ENCODE results near the gene KCNJ10.

The KCNJ10 gene

DNA sequence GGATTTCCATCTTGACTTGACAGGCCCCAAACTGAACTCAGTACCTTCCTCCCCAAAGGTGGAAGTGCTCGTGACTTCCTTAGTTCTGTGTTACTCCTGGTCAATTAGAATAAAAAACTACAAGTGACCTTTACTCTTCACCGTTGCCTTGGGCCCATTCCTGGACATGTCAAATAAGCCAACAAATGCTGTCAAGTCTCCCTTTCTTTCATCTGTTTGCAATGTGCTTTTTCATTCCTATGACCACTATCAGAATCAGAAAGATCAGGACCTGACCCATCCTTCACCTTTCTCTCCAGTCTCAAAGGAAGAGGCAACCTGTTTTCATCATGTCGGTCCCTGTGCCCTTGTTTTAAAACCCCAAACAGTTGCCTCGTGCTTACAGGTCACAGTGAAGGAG lies 4.9 kb upstream of the KCNJ10 start:
- no peak overlapping the region for H3K27ac Mint-ChIP-seq

GRCh38 chr1:160071289-160071688 lies 1.3 kb upstream of the KCNJ10 start:
- DNase-seq (no peak), ATAC-seq (replicated peaks) (no peak)
- no peaks in the 10 kb centered on the region for H3K9me3 Mint-ChIP-seq
- H3K27me3 Mint-ChIP-seq = peaks cover 56 to 95% of the 10 kb centered on the region in 2 donors
- no peak overlapping the region for H3K27ac Mint-ChIP-seq
- H3K4me1 Mint-ChIP-seq (ENCODE audit: low read depth in 2 of 2) = peaks cover 10 to 11% of the 10 kb centered on the region in 2 donors
- peaks cover 4% of the 10 kb centered on the region for H3K36me3 Mint-ChIP-seq (ENCODE audit: insufficient read depth)
- H3K4me3 Mint-ChIP-seq = no peak overlapping the region

More for the DNA sequence above, 4.9 kb upstream of the KCNJ10 start:
- H3K4me1 Mint-ChIP-seq (ENCODE audit: low read depth in 2 of 2) = peaks cover 6 to 8% of the 10 kb centered on the region in 2 donors
- no peak overlapping the region for H3K4me3 Mint-ChIP-seq
- ATAC-seq (replicated peaks) (no peak), DNase-seq (no peak)
- H3K9me3 Mint-ChIP-seq = no peaks in the 10 kb centered on the region
- H3K27me3 Mint-ChIP-seq = peaks cover 53 to 92% of the 10 kb centered on the region in 2 donors
- H3K36me3 Mint-ChIP-seq (ENCODE audit: insufficient read depth) = peaks cover 4% of the 10 kb centered on the region

DNA sequence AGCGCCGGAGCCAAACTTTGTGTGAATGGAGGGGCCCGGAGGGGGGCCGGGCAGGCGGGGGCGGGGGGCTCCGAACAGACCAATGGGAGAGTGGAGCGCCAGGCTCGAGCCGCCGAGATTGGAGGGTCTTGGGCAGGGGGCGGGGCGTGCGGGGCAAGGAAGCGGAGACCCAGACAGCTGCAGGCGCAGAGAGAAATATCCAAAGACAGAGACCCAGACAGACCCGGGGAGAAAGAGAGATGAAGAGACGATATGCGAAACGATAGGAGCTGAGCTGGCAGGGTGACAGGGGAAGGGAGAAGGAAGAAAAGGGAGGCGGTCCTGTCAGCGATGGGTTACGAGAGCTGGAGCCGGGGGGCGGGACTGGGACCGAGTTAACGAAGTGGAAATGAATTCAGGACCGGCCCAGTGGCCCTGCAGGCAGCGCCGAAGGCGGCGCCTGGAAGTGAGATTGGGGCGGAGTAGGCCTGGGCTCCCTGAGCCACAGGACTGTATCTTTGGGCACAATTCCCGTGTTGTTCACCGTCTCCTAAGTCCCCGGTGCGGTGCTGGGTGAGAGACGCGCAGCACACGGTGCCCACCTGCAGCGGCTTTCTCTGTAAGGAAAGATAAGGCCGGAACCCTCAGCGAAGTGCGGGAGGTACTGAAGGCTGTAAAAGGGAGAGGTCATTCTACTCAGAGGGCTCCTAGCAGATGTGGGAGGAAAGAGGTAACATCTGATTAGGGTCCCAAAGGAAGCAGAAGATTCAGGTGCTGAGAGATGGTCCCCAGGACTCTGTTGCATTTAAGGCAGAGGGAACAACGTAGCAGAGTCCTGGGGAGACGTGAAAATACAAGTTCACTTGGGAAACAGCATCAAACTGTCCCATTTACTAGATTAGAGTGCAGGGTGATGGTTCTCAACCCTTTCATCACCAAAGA lies 543 bp upstream of the KCNJ10 start:
- no peaks in the 10 kb centered on the region for H3K9me3 Mint-ChIP-seq
- peaks cover 10 to 11% of the 10 kb centered on the region in 2 donors for H3K4me1 Mint-ChIP-seq (ENCODE audit: low read depth in 2 of 2)
- DNase-seq (peak; percentile 34 to 56 (median 38)), ATAC-seq (replicated peaks) (peak; percentile 91)
- peaks cover 61 to 95% of the 10 kb centered on the region in 2 donors for H3K27me3 Mint-ChIP-seq
- H3K36me3 Mint-ChIP-seq (ENCODE audit: insufficient read depth) = peaks cover 4% of the 10 kb centered on the region
- H3K27ac Mint-ChIP-seq = peak overlapping the region in 1 of 2 donors; percentile 19
- peak overlapping the region; percentile 84 to 86 for H3K4me3 Mint-ChIP-seq

- Mint-ChIP-seq H3K4me3 (no peak overlapping the region), H3K27me3 (peaks cover 59 to 87% of the 10 kb centered on the region in 2 donors)
- no peak for ATAC-seq (replicated peaks)
These were observed 1.7 kb downstream of the KCNJ10 start for GRCh38 chr1:160068225-160068624.

GRCh38 chr1:160066829-160067745 lies 2.9 kb downstream of the KCNJ10 start:
- Mint-ChIP-seq H3K4me3 (no peak overlapping the region), H3K36me3 (ENCODE audit: insufficient read depth) (peaks cover 4% of the 10 kb centered on the region), H3K27ac (no peak overlapping the region), H3K4me1 (ENCODE audit: low read depth in 2 of 2) (peaks cover 10 to 11% of the 10 kb centered on the region in 2 donors), H3K27me3 (peaks cover 51 to 87% of the 10 kb centered on the region in 2 donors), H3K9me3 (no peaks in the 10 kb centered on the region)
- ATAC-seq (replicated peaks) (no peak), DNase-seq (no peak)

More at GRCh38 chr1:160068225-160068624, 1.7 kb downstream of the KCNJ10 start:
- H3K9me3 Mint-ChIP-seq = no peaks in the 10 kb centered on the region
- no peak overlapping the region for H3K27ac Mint-ChIP-seq
- peaks cover 4% of the 10 kb centered on the region for H3K36me3 Mint-ChIP-seq (ENCODE audit: insufficient read depth)
- peaks cover 10 to 11% of the 10 kb centered on the region in 2 donors for H3K4me1 Mint-ChIP-seq (ENCODE audit: low read depth in 2 of 2)
- no peak for DNase-seq

DNA sequence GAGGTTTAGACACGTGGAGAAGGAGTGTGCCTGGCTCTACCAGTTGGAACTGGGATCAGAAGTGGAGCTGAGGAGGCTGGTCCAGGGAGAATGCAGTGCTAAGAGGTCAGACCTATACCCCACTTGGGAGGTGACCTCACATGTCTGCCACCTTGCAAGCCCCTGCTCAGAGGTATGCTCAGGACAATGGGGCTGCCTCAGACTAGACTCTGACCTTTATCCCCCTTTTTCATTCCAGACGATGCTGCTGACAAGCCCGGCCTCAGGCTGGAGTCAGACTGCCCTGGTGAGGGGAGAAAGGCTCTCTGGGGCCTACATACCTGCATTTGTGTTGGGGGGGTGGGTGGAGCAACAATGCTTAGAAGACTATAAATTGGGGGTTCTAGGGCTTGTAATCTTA lies 5.2 kb downstream of the KCNJ10 start:
- DNase-seq = no peak
- no peak overlapping the region for H3K27ac Mint-ChIP-seq
- H3K36me3 Mint-ChIP-seq (ENCODE audit: insufficient read depth) = peaks cover 3% of the 10 kb centered on the region
- H3K9me3 Mint-ChIP-seq = no peaks in the 10 kb centered on the region
- peaks cover 2 to 3% of the 10 kb centered on the region in 2 donors for H3K4me1 Mint-ChIP-seq (ENCODE audit: low read depth in 2 of 2)
- ATAC-seq (replicated peaks) = no peak
- no peak overlapping the region for H3K4me3 Mint-ChIP-seq
- H3K27me3 Mint-ChIP-seq = peaks cover 31 to 87% of the 10 kb centered on the region in 2 donors

- peaks cover 31 to 87% of the 10 kb centered on the region in 2 donors for H3K27me3 Mint-ChIP-seq
- H3K36me3 Mint-ChIP-seq (ENCODE audit: insufficient read depth) = peaks cover 3% of the 10 kb centered on the region
- DNase-seq (no peak), ATAC-seq (replicated peaks) (no peak)
- no peaks in the 10 kb centered on the region for H3K9me3 Mint-ChIP-seq
- no peak overlapping the region for H3K27ac Mint-ChIP-seq
- H3K4me3 Mint-ChIP-seq = no peak overlapping the region
- H3K4me1 Mint-ChIP-seq (ENCODE audit: low read depth in 2 of 2) = no peaks in the 10 kb centered on the region
These were observed 5.8 kb downstream of the KCNJ10 start for GRCh38 chr1:160064164-160064563.

DNA sequence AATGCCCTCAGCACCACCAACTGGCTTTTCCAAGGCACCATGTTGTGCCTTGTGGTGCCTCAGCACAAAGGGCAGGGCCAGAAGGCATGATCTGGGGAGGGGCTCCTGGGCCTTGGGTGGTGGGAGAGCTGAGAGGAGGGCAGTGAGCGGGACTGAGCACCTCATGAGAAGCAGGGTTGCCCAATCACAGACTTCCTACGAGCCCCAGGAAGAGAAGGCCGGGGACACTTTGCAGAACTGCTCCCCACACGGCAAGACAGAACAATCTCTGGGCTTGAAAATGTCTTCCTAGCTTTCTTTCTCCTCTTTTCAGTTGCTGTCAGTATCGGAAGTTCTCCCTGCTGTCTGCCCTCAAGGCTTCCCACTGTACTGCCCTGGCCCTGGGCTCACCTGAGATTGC lies 6.8 kb downstream of the KCNJ10 start:
- Mint-ChIP-seq H3K4me3 (no peak overlapping the region), H3K27ac (peak overlapping the region in 1 of 2 donors; percentile 31), H3K36me3 (ENCODE audit: insufficient read depth) (peaks cover 6% of the 10 kb centered on the region), H3K4me1 (ENCODE audit: low read depth in 2 of 2) (no peaks in the 10 kb centered on the region), H3K27me3 (peaks cover 31 to 86% of the 10 kb centered on the region in 2 donors), H3K9me3 (no peaks in the 10 kb centered on the region)
- no peak for ATAC-seq (replicated peaks)
- no peak for DNase-seq

- Mint-ChIP-seq H3K27me3 (peaks cover 33 to 86% of the 10 kb centered on the region in 2 donors), H3K4me3 (no peak overlapping the region), H3K4me1 (ENCODE audit: low read depth in 2 of 2) (no peaks in the 10 kb centered on the region), H3K9me3 (no peaks in the 10 kb centered on the region), H3K36me3 (ENCODE audit: insufficient read depth) (peaks cover 6% of the 10 kb centered on the region), H3K27ac (no peak overlapping the region)
- ATAC-seq (replicated peaks) = no peak
- no peak for DNase-seq
These were observed 7.8 kb downstream of the KCNJ10 start for GRCh38 chr1:160062230-160062532.

- H3K4me1 Mint-ChIP-seq (ENCODE audit: low read depth in 2 of 2) = no peaks in the 10 kb centered on the region
- ATAC-seq (replicated peaks) (no peak), DNase-seq (no peak)
- H3K4me3 Mint-ChIP-seq = no peak overlapping the region
- no peaks in the 10 kb centered on the region for H3K9me3 Mint-ChIP-seq
- peaks cover 38 to 86% of the 10 kb centered on the region in 2 donors for H3K27me3 Mint-ChIP-seq
- H3K36me3 Mint-ChIP-seq (ENCODE audit: insufficient read depth) = peaks cover 6% of the 10 kb centered on the region
- no peak overlapping the region for H3K27ac Mint-ChIP-seq
These were observed 8.4 kb downstream of the KCNJ10 start for GRCh38 chr1:160061369-160062229.

- no peaks in the 10 kb centered on the region for H3K4me1 Mint-ChIP-seq (ENCODE audit: low read depth in 2 of 2)
- H3K36me3 Mint-ChIP-seq (ENCODE audit: insufficient read depth) = peaks cover 6% of the 10 kb centered on the region
- no peak overlapping the region for H3K4me3 Mint-ChIP-seq
- ATAC-seq (replicated peaks) (no peak), DNase-seq (no peak)
- H3K27me3 Mint-ChIP-seq = peaks cover 64 to 98% of the 10 kb centered on the region in 2 donors
- no peaks in the 10 kb centered on the region for H3K9me3 Mint-ChIP-seq
- H3K27ac Mint-ChIP-seq = no peak overlapping the region
These were observed 11.9 kb downstream of the KCNJ10 start for GRCh38 chr1:160058087-160058486.

GRCh38 chr1:160056648-160057169 lies 13.3 kb downstream of the KCNJ10 start:
- DNase-seq (no peak), ATAC-seq (replicated peaks) (no peak)
- Mint-ChIP-seq H3K27ac (no peak overlapping the region), H3K9me3 (no peaks in the 10 kb centered on the region), H3K27me3 (peaks cover 75 to 96% of the 10 kb centered on the region in 2 donors), H3K4me1 (ENCODE audit: low read depth in 2 of 2) (no peaks in the 10 kb centered on the region), H3K36me3 (ENCODE audit: insufficient read depth) (peaks cover 6% of the 10 kb centered on the region), H3K4me3 (no peak overlapping the region)
